Measurements from ENCODE around the gene PRTFDC1. TPM values are rescaled to one million over a fixed set of nuclear protein-coding genes. Genes with fewer than 3 reads are reported as not detected.

PRTFDC1 gene
- total and polyA plus RNA-seq, 2 of the 8 experiments (the other 6 are each of a cell fraction or from before 2014, with no cell fraction given) = 5.9 to 6.6 TPM

- H4K20me1 ChIP-seq (replicated peaks in 1 of 2; ENCODE audit: control insufficient read depth in 1 of 2, insufficient read depth in 2 of 2, low read length in 2 of 2) = no peaks in the 10 kb centered on the region
- H3K9me3 ChIP-seq (ENCODE audit: insufficient read depth in 2 of 2, low read depth in 1 of 2, low read length in 1 of 2) = no peaks in the 10 kb centered on the region
- no peak overlapping the region for H3K9ac ChIP-seq (replicated peaks in 1 of 4; ENCODE audit: extremely low read depth in 1 of 4, low read depth in 3 of 4, low read length in 3 of 4)
- H2BK5ac ChIP-seq (ENCODE audit: low read depth, low read length) = no peak overlapping the region
- no peaks in the 10 kb centered on the region for H3K4me1 ChIP-seq (replicated peaks in 1 of 4; ENCODE audit: control insufficient read depth in 3 of 4, insufficient read depth in 4 of 4, low read length in 3 of 4)
- H3K79me1 ChIP-seq (ENCODE audit: low read depth, low read length) = no peaks in the 10 kb centered on the region
- no peak for DNase-seq (ENCODE audit: low read depth in 1 of 2, low spot score in 2 of 2)
- no peaks in the 10 kb centered on the region for H3K36me3 ChIP-seq (ENCODE audit: control insufficient read depth in 2 of 4, insufficient read depth in 4 of 4, low read length in 3 of 4)
- ChIA-PET CTCF (ENCODE audit: partially characterized antibody) (no interaction called here), POLR2A (ENCODE audit: partially characterized antibody) (no interaction called here)
- H2BK12ac ChIP-seq (ENCODE audit: low read depth, low read length) = no peak overlapping the region
- H4K5ac ChIP-seq (ENCODE audit: insufficient read length, low read depth, low read length) = no peak overlapping the region
- no peaks in the 10 kb centered on the region for H3K23me2 ChIP-seq (ENCODE audit: low read depth, low read length)
- H4K8ac ChIP-seq (ENCODE audit: extremely low read depth, insufficient read depth, low read length) = no peak overlapping the region
- H3K4me2 ChIP-seq (ENCODE audit: insufficient read depth in 1 of 2, low read depth in 2 of 2, low read length in 2 of 2) = no peak overlapping the region
- no peak overlapping the region for H3K4me3 ChIP-seq (ENCODE audit: extremely low read depth in 1 of 4, insufficient read depth in 2 of 4, low read depth in 3 of 4, low read length in 4 of 4)
- H3K27me3 ChIP-seq (replicated peaks in 1 of 4; ENCODE audit: control insufficient read depth in 3 of 4, extremely low read depth in 1 of 4, insufficient read depth in 3 of 4, low read length in 3 of 4) = no peaks in the 10 kb centered on the region
- no peak overlapping the region for H3K56ac ChIP-seq (replicated peaks; ENCODE audit: insufficient read length, low read depth, low read length)
- H2AFZ ChIP-seq (ENCODE audit: low read length) = no peak overlapping the region
- no peak overlapping the region for H4K91ac ChIP-seq (replicated peaks; ENCODE audit: insufficient read length, low read length)
- H2BK120ac ChIP-seq (replicated peaks; ENCODE audit: low read depth, low read length) = no peak overlapping the region
- no peak overlapping the region for H3K23ac ChIP-seq (ENCODE audit: insufficient read length)
- H2BK15ac ChIP-seq (ENCODE audit: low read length) = no peak overlapping the region
- no peak overlapping the region for H2BK20ac ChIP-seq (ENCODE audit: low read length)
- H3K14ac ChIP-seq (ENCODE audit: insufficient read length) = no peak overlapping the region
- no peaks in the 10 kb centered on the region for H3K79me2 ChIP-seq (ENCODE audit: control insufficient read depth in 1 of 2, insufficient read depth in 2 of 2, low read length in 2 of 2)
- H2AK5ac ChIP-seq (ENCODE audit: low read depth, low read length) = no peak overlapping the region
- WGBS, 2 experiments (ENCODE audit: extremely low coverage in 1 of 2, insufficient coverage in 1 of 2, insufficient read length in 1 of 2, insufficient replicate concordance in 2 of 2, low coverage in 1 of 2, low lambda C conversion rate in 2 of 2, missing lambda C conversion rate in 1 of 2) = 76% methylated on average over 2 of the region's 2 CpGs; no CpG with 5 or more reads in 1 of the 2 experiments
- H3K4ac ChIP-seq (replicated peaks; ENCODE audit: insufficient read length, low read depth, low read length) = no peak overlapping the region
- no peak for FAIRE-seq
- no peak overlapping the region for H3K18ac ChIP-seq (ENCODE audit: extremely low read depth, low read length)
- no peak overlapping the region for H3K27ac ChIP-seq (ENCODE audit: low read depth, low read length)
- TF ChIP-seq RFX5 (IDR thresholded peaks at IDR 0.05; ENCODE audit: borderline replicate concordance, low read depth, low read length) = no peak
- no peak for TF ChIP-seq YY1 (IDR thresholded peaks at IDR 0.05; ENCODE audit: low read depth, low read length)
- TF ChIP-seq CHD1 (IDR thresholded peaks at IDR 0.05; ENCODE audit: low read depth, low read length) = no peak
- TF ChIP-seq, protein P1, sequence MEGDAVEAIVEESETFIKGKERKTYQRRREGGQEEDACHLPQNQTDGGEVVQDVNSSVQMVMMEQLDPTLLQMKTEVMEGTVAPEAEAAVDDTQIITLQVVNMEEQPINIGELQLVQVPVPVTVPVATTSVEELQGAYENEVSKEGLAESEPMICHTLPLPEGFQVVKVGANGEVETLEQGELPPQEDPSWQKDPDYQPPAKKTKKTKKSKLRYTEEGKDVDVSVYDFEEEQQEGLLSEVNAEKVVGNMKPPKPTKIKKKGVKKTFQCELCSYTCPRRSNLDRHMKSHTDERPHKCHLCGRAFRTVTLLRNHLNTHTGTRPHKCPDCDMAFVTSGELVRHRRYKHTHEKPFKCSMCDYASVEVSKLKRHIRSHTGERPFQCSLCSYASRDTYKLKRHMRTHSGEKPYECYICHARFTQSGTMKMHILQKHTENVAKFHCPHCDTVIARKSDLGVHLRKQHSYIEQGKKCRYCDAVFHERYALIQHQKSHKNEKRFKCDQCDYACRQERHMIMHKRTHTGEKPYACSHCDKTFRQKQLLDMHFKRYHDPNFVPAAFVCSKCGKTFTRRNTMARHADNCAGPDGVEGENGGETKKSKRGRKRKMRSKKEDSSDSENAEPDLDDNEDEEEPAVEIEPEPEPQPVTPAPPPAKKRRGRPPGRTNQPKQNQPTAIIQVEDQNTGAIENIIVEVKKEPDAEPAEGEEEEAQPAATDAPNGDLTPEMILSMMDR (IDR thresholded peaks at IDR 0.05; ENCODE audit: control extremely low read depth in 1 of 3, insufficient read depth in 1 of 3, low read depth in 1 of 3, low read length in 3 of 3) = no peak
- TF ChIP-seq SIN3A (conservative IDR thresholded peaks at IDR 0.05 in 1 of 2, IDR thresholded peaks at IDR 0.05 in 1 of 2; ENCODE audit: low read depth in 1 of 2, low read length in 2 of 2) = no peak
- TF ChIP-seq ZNF274 (IDR thresholded peaks at IDR 0.05; ENCODE audit: borderline replicate concordance, extremely low read depth, low read length) = no peak
- no peak for TF ChIP-seq NRF1 (IDR thresholded peaks at IDR 0.05; ENCODE audit: low read depth, low read length)
- TF ChIP-seq TAF7 (optimal IDR thresholded peaks at IDR 0.05; ENCODE audit: borderline replicate concordance, low read depth, low read length) = no peak
- TF ChIP-seq SIRT6 (IDR thresholded peaks at IDR 0.05; ENCODE audit: low read length) = no peak
- TF ChIP-seq FOSL1 (IDR thresholded peaks at IDR 0.05; ENCODE audit: insufficient read depth, low read depth, low read length) = no peak
- no peak for TF ChIP-seq JUN (IDR thresholded peaks at IDR 0.05; ENCODE audit: low read depth, low read length)
- TF ChIP-seq HDAC6 (IDR thresholded peaks at IDR 0.05; ENCODE audit: low read depth, low read length) = no peak
Observed at GRCh38 chr10:24824536-24824935, 127.9 kb downstream of the PRTFDC1 start.

Measured in H1 (cell line).